ENCODE measurements around the gene CCNYL1. TPM values are rescaled to one million over a fixed set of nuclear protein-coding genes. Genes with fewer than 3 reads are reported as not detected.

CCNYL1 gene
- total RNA-seq, 1 experiment from 2014 or later = 40.7 TPM

GRCh38 chr2:207744050-207744449 lies 32.6 kb downstream of the CCNYL1 start:
- no TSS peak for BruUV-seq (replicated peaks)
- H3K27ac Mint-ChIP-seq (ENCODE audit: unreplicated experiment) = no peak overlapping the region
- no peaks in the 10 kb centered on the region for H3K27me3 Mint-ChIP-seq (ENCODE audit: insufficient read depth, unreplicated experiment)
- CTCF ChIA-PET = interaction anchor here (1.8 kb wide), 1 partner anchor 296 kb away, joined by 4 read pairs; no protein-coding TSS in a partner anchor
- no peaks in the 10 kb centered on the region for H3K36me3 ChIP-seq (ENCODE audit: control insufficient read depth, insufficient read depth, low read length)
- no peaks in the 10 kb centered on the region for H3K27me3 ChIP-seq (replicated peaks; ENCODE audit: control insufficient read depth, insufficient read depth, low read length)
- H3K4me3 ChIP-seq (ENCODE audit: low read depth, low read length) = no peak overlapping the region
- POLR2A ChIA-PET = no interaction called here
- no peak for TF ChIP-seq CTCF (IDR thresholded peaks at IDR 0.05; ENCODE audit: insufficient read depth in 1 of 2, low read depth in 1 of 2, low read length in 1 of 2, severe bottlenecking in 1 of 2, unreplicated experiment in 1 of 2)
- intact Hi-C loops (cut with micrococcal nuclease; ENCODE audit: unreplicated experiment) = no loop called here
- H3K4me1 Mint-ChIP-seq (ENCODE audit: low read depth, unreplicated experiment) = peaks cover 12% of the 10 kb centered on the region
- H3K4me3 Mint-ChIP-seq (ENCODE audit: unreplicated experiment) = no peak overlapping the region
- DNase-seq = no peak
- H3K36me3 Mint-ChIP-seq (ENCODE audit: insufficient read depth, unreplicated experiment) = peaks cover 26% of the 10 kb centered on the region
- no peaks in the 10 kb centered on the region for H3K9me3 ChIP-seq
- peaks cover 33% of the 10 kb centered on the region for H3K4me1 ChIP-seq
- no peaks in the 10 kb centered on the region for H3K9me3 Mint-ChIP-seq (ENCODE audit: unreplicated experiment)

GRCh38 chr2:207744451-207744850 lies 33.0 kb downstream of the CCNYL1 start:
- no peak overlapping the region for H3K4me3 Mint-ChIP-seq (ENCODE audit: unreplicated experiment)
- H3K27ac Mint-ChIP-seq (ENCODE audit: unreplicated experiment) = no peak overlapping the region
- DNase-seq = no peak
- Histone ChIP-seq H3K36me3 (ENCODE audit: control insufficient read depth, insufficient read depth, low read length) (no peaks in the 10 kb centered on the region), H3K4me3 (ENCODE audit: low read depth, low read length) (no peak overlapping the region), H3K9me3 (no peaks in the 10 kb centered on the region), H3K27me3 (replicated peaks; ENCODE audit: control insufficient read depth, insufficient read depth, low read length) (no peaks in the 10 kb centered on the region), H3K4me1 (peaks cover 35% of the 10 kb centered on the region)
- no peaks in the 10 kb centered on the region for H3K9me3 Mint-ChIP-seq (ENCODE audit: unreplicated experiment)
- H3K36me3 Mint-ChIP-seq (ENCODE audit: insufficient read depth, unreplicated experiment) = peaks cover 27% of the 10 kb centered on the region
- ChIA-PET CTCF (no interaction called here), POLR2A (no interaction called here)
- TF ChIP-seq CTCF (IDR thresholded peaks at IDR 0.05; ENCODE audit: insufficient read depth in 1 of 2, low read depth in 1 of 2, low read length in 1 of 2, severe bottlenecking in 1 of 2, unreplicated experiment in 1 of 2) = no peak
- intact Hi-C loops (cut with micrococcal nuclease; ENCODE audit: unreplicated experiment) = no loop called here
- peaks cover 12% of the 10 kb centered on the region for H3K4me1 Mint-ChIP-seq (ENCODE audit: low read depth, unreplicated experiment)
- no TSS peak for BruUV-seq (replicated peaks)
- no peaks in the 10 kb centered on the region for H3K27me3 Mint-ChIP-seq (ENCODE audit: insufficient read depth, unreplicated experiment)

- H3K27me3 Mint-ChIP-seq (ENCODE audit: insufficient read depth, unreplicated experiment) = no peaks in the 10 kb centered on the region
Observed at GRCh38 chr2:207746131-207746530, 34.7 kb downstream of the CCNYL1 start.

More at GRCh38 chr2:207746131-207746530, 34.7 kb downstream of the CCNYL1 start:
- intact Hi-C loops (cut with micrococcal nuclease; ENCODE audit: unreplicated experiment) = loop anchor here (1.0 to 5.0 kb wide), 8 partner anchors 151 to 508 kb away; no protein-coding TSS in a partner anchor
- peaks cover 52% of the 10 kb centered on the region for H3K4me1 ChIP-seq
- ChIA-PET POLR2A (interaction anchor here (0.7 to 1.1 kb wide), 2 partner anchors 294 to 1241 kb away, joined by 3 read pairs; no protein-coding TSS in a partner anchor), CTCF (interaction anchor here (0.5 to 4.5 kb wide), 19 partner anchors 12 to 508 kb away, joined by 3 to 77 read pairs (median 3); partner anchors contain the start of genes FZD5 and IDH1)
- H3K4me1 Mint-ChIP-seq (ENCODE audit: low read depth, unreplicated experiment) = peaks cover 23% of the 10 kb centered on the region
- no peak overlapping the region for H3K4me3 Mint-ChIP-seq (ENCODE audit: unreplicated experiment)
- peak; percentile 73 to 78 for DNase-seq
- no TSS peak for BruUV-seq (replicated peaks)
- H3K27ac Mint-ChIP-seq (ENCODE audit: unreplicated experiment) = peak overlapping the region; percentile 12
- no peak overlapping the region for H3K4me3 ChIP-seq (ENCODE audit: low read depth, low read length)
- peaks cover 1% of the 10 kb centered on the region; the same call in 1 of the 2 replicates for H3K36me3 ChIP-seq (ENCODE audit: control insufficient read depth, insufficient read depth, low read length)
- no peaks in the 10 kb centered on the region for H3K9me3 Mint-ChIP-seq (ENCODE audit: unreplicated experiment)
- no peaks in the 10 kb centered on the region for H3K27me3 ChIP-seq (replicated peaks; ENCODE audit: control insufficient read depth, insufficient read depth, low read length)
- no peaks in the 10 kb centered on the region for H3K9me3 ChIP-seq
- peak; percentile 94 to 95 for TF ChIP-seq CTCF (IDR thresholded peaks at IDR 0.05; ENCODE audit: insufficient read depth in 1 of 2, low read depth in 1 of 2, low read length in 1 of 2, severe bottlenecking in 1 of 2, unreplicated experiment in 1 of 2)
- peaks cover 42% of the 10 kb centered on the region for H3K36me3 Mint-ChIP-seq (ENCODE audit: insufficient read depth, unreplicated experiment)

Data from Caco-2 (cell line).